Activated naive CD8-positive, alpha-beta T cell treated with anti-CD3 and anti-CD28 coated beads for 36 hours (primary cell): ENCODE data around the gene SLC27A4. TPM values are rescaled to one million over a fixed set of nuclear protein-coding genes. Genes with fewer than 3 reads are reported as not detected.

Experiments used
- DNase-seq: peaks from one replicate; pipeline ENCODE4 v3.0.0; 2021
- H3K27ac Mint-ChIP-seq: one replicate; pipeline ENCODE4 v1.8.0; 2022; ENCODE audit warnings: mild to moderate bottlenecking, moderate library complexity, mixed read lengths
- H3K27me3 Mint-ChIP-seq: one replicate; pipeline ENCODE4 v1.8.0; 2022; ENCODE audit warnings: mild to moderate bottlenecking, mixed read lengths
- H3K36me3 Mint-ChIP-seq: one replicate; pipeline ENCODE4 v1.8.0; 2021; ENCODE audit warnings: mild to moderate bottlenecking, mixed read lengths
- H3K4me1 Mint-ChIP-seq: one replicate; pipeline ENCODE4 v1.8.0; 2021; ENCODE audit warnings: mixed read lengths
- H3K4me3 Mint-ChIP-seq: one replicate; pipeline ENCODE4 v1.8.0; 2022; ENCODE audit warnings: mild to moderate bottlenecking, moderate library complexity, mixed read lengths
- H3K9me3 Mint-ChIP-seq: one replicate; pipeline ENCODE4 v1.8.0; 2022; ENCODE audit warnings: mixed read lengths
- total RNA-seq, 2 experiments: library from RNA; stranded (reverse); gene quantifications; one replicate each; pipeline ENCODE4 v1.2.3, GENCODE V29; 2021

The SLC27A4 gene
- total RNA-seq, 2 experiments from 2014 or later = 21.0 to 22.8 TPM

- H3K27ac Mint-ChIP-seq = no peak overlapping the region
- no peaks in the 10 kb centered on the region for H3K36me3 Mint-ChIP-seq
- no peaks in the 10 kb centered on the region for H3K9me3 Mint-ChIP-seq
- no peaks in the 10 kb centered on the region for H3K4me1 Mint-ChIP-seq
- DNase-seq = no peak
- H3K27me3 Mint-ChIP-seq = peaks cover 35% of the 10 kb centered on the region
- no peak overlapping the region for H3K4me3 Mint-ChIP-seq
Observed at GRCh38 chr9:128405077-128405779, 64.9 kb downstream of the SLC27A4 start.

GRCh38 chr9:128405780-128406171, 65.4 kb downstream of the SLC27A4 start:
- Mint-ChIP-seq H3K36me3 (no peaks in the 10 kb centered on the region), H3K4me3 (no peak overlapping the region), H3K4me1 (no peaks in the 10 kb centered on the region), H3K27ac (no peak overlapping the region), H3K9me3 (no peaks in the 10 kb centered on the region), H3K27me3 (peaks cover 40% of the 10 kb centered on the region)
- DNase-seq = no peak

GRCh38 chr9:128406848-128407391, 66.6 kb downstream of the SLC27A4 start:
- H3K4me3 Mint-ChIP-seq = no peak overlapping the region
- H3K9me3 Mint-ChIP-seq = no peaks in the 10 kb centered on the region
- H3K27me3 Mint-ChIP-seq = peaks cover 50% of the 10 kb centered on the region
- no peaks in the 10 kb centered on the region for H3K36me3 Mint-ChIP-seq
- no peak for DNase-seq
- no peaks in the 10 kb centered on the region for H3K4me1 Mint-ChIP-seq
- no peak overlapping the region for H3K27ac Mint-ChIP-seq

GRCh38 chr9:128408963-128409431, 68.7 kb downstream of the SLC27A4 start:
- DNase-seq = no peak
- Mint-ChIP-seq H3K27me3 (peaks cover 64% of the 10 kb centered on the region), H3K4me1 (no peaks in the 10 kb centered on the region), H3K4me3 (no peak overlapping the region), H3K9me3 (no peaks in the 10 kb centered on the region), H3K36me3 (no peaks in the 10 kb centered on the region), H3K27ac (no peak overlapping the region)

- peaks cover 68% of the 10 kb centered on the region for H3K27me3 Mint-ChIP-seq
- no peaks in the 10 kb centered on the region for H3K36me3 Mint-ChIP-seq
- no peak for DNase-seq
- no peaks in the 10 kb centered on the region for H3K4me1 Mint-ChIP-seq
- H3K9me3 Mint-ChIP-seq = no peaks in the 10 kb centered on the region
- no peak overlapping the region for H3K4me3 Mint-ChIP-seq
- H3K27ac Mint-ChIP-seq = no peak overlapping the region
Observed at GRCh38 chr9:128409450-128409849, 69.1 kb downstream of the SLC27A4 start.

GRCh38 chr9:128409978-128410377, 69.7 kb downstream of the SLC27A4 start:
- no peaks in the 10 kb centered on the region for H3K4me1 Mint-ChIP-seq
- H3K9me3 Mint-ChIP-seq = no peaks in the 10 kb centered on the region
- H3K4me3 Mint-ChIP-seq = no peak overlapping the region
- no peak for DNase-seq
- H3K27me3 Mint-ChIP-seq = peaks cover 73% of the 10 kb centered on the region
- H3K27ac Mint-ChIP-seq = no peak overlapping the region
- H3K36me3 Mint-ChIP-seq = no peaks in the 10 kb centered on the region

Other genes starting within 250 kb of the SLC27A4 start
- gene PTGES2, start 212.8 kb upstream of the SLC27A4 start, total RNA-seq = 10 to 100 TPM; 63.3 to 66.1 TPM
- not detected for gene LCN2, start 191.1 kb upstream of the SLC27A4 start, total RNA-seq
- gene BBLN, start 180.3 kb upstream of the SLC27A4 start, total RNA-seq = 10 to 100 TPM; 74.1 to 77.3 TPM
- gene CIZ1, start 149.0 kb upstream of the SLC27A4 start, total RNA-seq = 10 to 100 TPM; 86.8 to 91.3 TPM
- under 1 TPM; 0.37 to 0.58 TPM for gene DNM1, start 137.1 kb upstream of the SLC27A4 start, total RNA-seq
- gene GOLGA2, start 64.5 kb upstream of the SLC27A4 start, total RNA-seq = 10 to 100 TPM; 23.4 to 24.3 TPM
- 10 to 100 TPM; 16.9 to 19.4 TPM for gene SWI5, start 64.3 kb upstream of the SLC27A4 start, total RNA-seq
- 10 to 100 TPM; 43.5 to 45.4 TPM for gene TRUB2, start 18.1 kb upstream of the SLC27A4 start, total RNA-seq
- 10 to 100 TPM; 41.4 to 45.6 TPM for gene COQ4, start 17.7 kb upstream of the SLC27A4 start, total RNA-seq
- 10 to 100 TPM; 81.7 to 85.6 TPM for gene URM1, start 30.8 kb downstream of the SLC27A4 start, total RNA-seq
- 1 to 10 TPM; 1.4 to 2.2 TPM for gene CERCAM, start 80.3 kb downstream of the SLC27A4 start, total RNA-seq
- gene ODF2, start 115.5 kb downstream of the SLC27A4 start, total RNA-seq = 10 to 100 TPM; 72.7 to 76.1 TPM
- 10 to 100 TPM; 45.1 to 45.8 TPM for gene GLE1, start 164.2 kb downstream of the SLC27A4 start, total RNA-seq
- gene SPTAN1, start 212.1 kb downstream of the SLC27A4 start, total RNA-seq = 100 to 1,000 TPM; 142 to 143 TPM